22Rv1 (cell line): ENCODE measurements around the gene ZNF488.

Experiments
- H3K27ac ChIP-seq: fragments of 450-650 bp; 2 replicates; pipeline ENCODE4 v1.5.1; 2017
- CTCF ChIP-seq: fragments of 450-650 bp; IDR thresholded peaks from 2 replicates; pipeline ENCODE4 v1.5.1; 2017; ENCODE audit warnings: mild to moderate bottlenecking
- ZFX ChIP-seq: fragments of 450-650 bp; IDR thresholded peaks from 2 replicates; pipeline ENCODE4 v1.6.1; 2017; ENCODE audit warnings: antibody characterized with exemption, borderline replicate concordance

Gene ZNF488

GRCh38 chr10:47408606-47409005 lies 24.5 kb upstream of the ZNF488 start:
- H3K27ac ChIP-seq, result no peak overlapping the region
- no peak for TF ChIP-seq CTCF
- TF ChIP-seq ZFX, result no peak

GRCh38 chr10:47406870-47407691 lies 23.0 kb upstream of the ZNF488 start:
- TF ChIP-seq CTCF (no peak), ZFX (no peak)
- H3K27ac ChIP-seq, result no peak overlapping the region

GRCh38 chr10:47406548-47406869 lies 22.4 kb upstream of the ZNF488 start:
- no peak overlapping the region for H3K27ac ChIP-seq
- TF ChIP-seq ZFX (no peak), CTCF (no peak)

- TF ChIP-seq CTCF (no peak), ZFX (no peak)
- no peak overlapping the region for H3K27ac ChIP-seq
Measured at GRCh38 chr10:47405857-47406547, 21.9 kb upstream of the ZNF488 start.

- H3K27ac ChIP-seq, result no peak overlapping the region
- TF ChIP-seq CTCF (no peak), ZFX (no peak)
Measured at GRCh38 chr10:47404937-47405336, 20.8 kb upstream of the ZNF488 start.

GRCh38 chr10:47404446-47404845 lies 20.4 kb upstream of the ZNF488 start:
- H3K27ac ChIP-seq, result no peak overlapping the region
- TF ChIP-seq ZFX, result no peak

- H3K27ac ChIP-seq, result no peak overlapping the region
- TF ChIP-seq ZFX, result no peak
- peak; percentile 9; the same call in 1 of the 2 replicates for TF ChIP-seq CTCF
Measured at GRCh38 chr10:47403446-47404318, 19.6 kb upstream of the ZNF488 start.
